Measurements from ENCODE around the gene APOH. TPM values are rescaled to one million over a fixed set of nuclear protein-coding genes. Genes with fewer than 3 reads are reported as not detected.

APOH gene
- total RNA-seq, 3 donors from 2014 or later (not counting 1 experiment from before 2014, with no cell fraction given), result not detected

DNA sequence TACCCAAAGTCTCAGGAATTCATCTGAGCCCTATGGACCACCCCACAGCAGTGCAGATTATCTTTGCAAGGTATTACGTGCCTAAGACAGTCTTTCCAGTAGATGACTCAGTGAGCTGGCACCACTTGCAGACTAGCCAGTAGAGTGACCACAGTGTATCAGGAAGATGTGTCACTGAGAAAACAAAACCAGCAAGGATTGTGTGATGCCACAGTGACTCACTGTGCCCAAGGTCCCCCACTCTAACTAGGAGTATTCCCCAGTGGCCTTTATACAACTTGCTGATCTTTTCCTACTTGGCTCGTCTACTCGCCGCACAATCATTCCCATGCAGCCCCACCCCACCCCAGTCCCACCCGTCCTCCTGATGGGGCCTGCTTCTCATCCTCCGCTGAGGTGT, 46.4 kb upstream of the APOH start:
- H3K27me3 Mint-ChIP-seq (ENCODE audit: low read depth in 2 of 2), result peaks cover 3 to 8% of the 10 kb centered on the region in 2 donors
- no peaks in the 10 kb centered on the region for H3K27me3 ChIP-seq (ENCODE audit: control insufficient read depth, insufficient read depth, low read length)
- H3K4me1 Mint-ChIP-seq, result peaks cover 0 to 5% of the 10 kb centered on the region in 2 donors
- no peaks in the 10 kb centered on the region for H3K36me3 Mint-ChIP-seq
- TF ChIP-seq, protein P1, sequence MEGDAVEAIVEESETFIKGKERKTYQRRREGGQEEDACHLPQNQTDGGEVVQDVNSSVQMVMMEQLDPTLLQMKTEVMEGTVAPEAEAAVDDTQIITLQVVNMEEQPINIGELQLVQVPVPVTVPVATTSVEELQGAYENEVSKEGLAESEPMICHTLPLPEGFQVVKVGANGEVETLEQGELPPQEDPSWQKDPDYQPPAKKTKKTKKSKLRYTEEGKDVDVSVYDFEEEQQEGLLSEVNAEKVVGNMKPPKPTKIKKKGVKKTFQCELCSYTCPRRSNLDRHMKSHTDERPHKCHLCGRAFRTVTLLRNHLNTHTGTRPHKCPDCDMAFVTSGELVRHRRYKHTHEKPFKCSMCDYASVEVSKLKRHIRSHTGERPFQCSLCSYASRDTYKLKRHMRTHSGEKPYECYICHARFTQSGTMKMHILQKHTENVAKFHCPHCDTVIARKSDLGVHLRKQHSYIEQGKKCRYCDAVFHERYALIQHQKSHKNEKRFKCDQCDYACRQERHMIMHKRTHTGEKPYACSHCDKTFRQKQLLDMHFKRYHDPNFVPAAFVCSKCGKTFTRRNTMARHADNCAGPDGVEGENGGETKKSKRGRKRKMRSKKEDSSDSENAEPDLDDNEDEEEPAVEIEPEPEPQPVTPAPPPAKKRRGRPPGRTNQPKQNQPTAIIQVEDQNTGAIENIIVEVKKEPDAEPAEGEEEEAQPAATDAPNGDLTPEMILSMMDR (IDR thresholded peaks at IDR 0.05), result no peak
- H3K27ac ChIP-seq (ENCODE audit: low read length), result no peak overlapping the region
- intact Hi-C loops (cut with micrococcal nuclease), result no loop called here
- peak in 1 of 3 donors; percentile 46 for ATAC-seq
- no peak overlapping the region for H3K4me3 ChIP-seq (ENCODE audit: low read length)
- H3K9me3 ChIP-seq (ENCODE audit: control insufficient read depth, insufficient read depth, low read length), result no peaks in the 10 kb centered on the region
- 87% methylated on average over 6 of the region's 6 CpGs for WGBS (ENCODE audit: insufficient coverage)
- no peak for DNase-seq
- H3K27ac Mint-ChIP-seq, result no peak overlapping the region
- no peak overlapping the region for H3K4me3 Mint-ChIP-seq
- H3K36me3 ChIP-seq (ENCODE audit: control insufficient read depth, insufficient read depth, low read length), result no peaks in the 10 kb centered on the region
- H3K9me3 Mint-ChIP-seq, result no peaks in the 10 kb centered on the region
- H3K4me1 ChIP-seq (ENCODE audit: control insufficient read depth, insufficient read depth, low read length), result no peaks in the 10 kb centered on the region

DNA sequence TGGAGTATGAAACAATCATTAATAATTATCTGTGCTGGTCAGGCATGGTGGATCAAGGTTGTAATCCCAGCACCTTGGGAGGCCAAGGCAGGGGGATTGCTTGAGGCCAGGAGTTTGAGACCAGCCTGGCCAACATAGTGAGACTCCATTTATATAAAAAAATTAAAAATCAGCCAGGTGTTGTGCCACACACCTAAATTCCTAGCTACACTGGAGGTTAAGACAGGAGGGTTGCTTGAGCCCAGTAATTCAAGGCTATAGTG, 44.3 kb upstream of the APOH start:
- Histone ChIP-seq H3K4me3 (ENCODE audit: low read length) (no peak overlapping the region), H3K27ac (ENCODE audit: low read length) (no peak overlapping the region), H3K27me3 (ENCODE audit: control insufficient read depth, insufficient read depth, low read length) (no peaks in the 10 kb centered on the region), H3K9me3 (ENCODE audit: control insufficient read depth, insufficient read depth, low read length) (no peaks in the 10 kb centered on the region), H3K36me3 (ENCODE audit: control insufficient read depth, insufficient read depth, low read length) (no peaks in the 10 kb centered on the region), H3K4me1 (ENCODE audit: control insufficient read depth, insufficient read depth, low read length) (no peaks in the 10 kb centered on the region)
- Mint-ChIP-seq H3K4me3 (no peak overlapping the region), H3K27me3 (ENCODE audit: low read depth in 2 of 2) (peaks cover 4 to 10% of the 10 kb centered on the region in 2 donors), H3K9me3 (no peaks in the 10 kb centered on the region), H3K36me3 (no peaks in the 10 kb centered on the region), H3K27ac (no peak overlapping the region), H3K4me1 (peaks cover 0 to 5% of the 10 kb centered on the region in 2 donors)
- TF ChIP-seq, protein P1 (IDR thresholded peaks at IDR 0.05), result no peak
- intact Hi-C loops (cut with micrococcal nuclease), result no loop called here
- no peak for DNase-seq
- ATAC-seq, result no peak

DNA sequence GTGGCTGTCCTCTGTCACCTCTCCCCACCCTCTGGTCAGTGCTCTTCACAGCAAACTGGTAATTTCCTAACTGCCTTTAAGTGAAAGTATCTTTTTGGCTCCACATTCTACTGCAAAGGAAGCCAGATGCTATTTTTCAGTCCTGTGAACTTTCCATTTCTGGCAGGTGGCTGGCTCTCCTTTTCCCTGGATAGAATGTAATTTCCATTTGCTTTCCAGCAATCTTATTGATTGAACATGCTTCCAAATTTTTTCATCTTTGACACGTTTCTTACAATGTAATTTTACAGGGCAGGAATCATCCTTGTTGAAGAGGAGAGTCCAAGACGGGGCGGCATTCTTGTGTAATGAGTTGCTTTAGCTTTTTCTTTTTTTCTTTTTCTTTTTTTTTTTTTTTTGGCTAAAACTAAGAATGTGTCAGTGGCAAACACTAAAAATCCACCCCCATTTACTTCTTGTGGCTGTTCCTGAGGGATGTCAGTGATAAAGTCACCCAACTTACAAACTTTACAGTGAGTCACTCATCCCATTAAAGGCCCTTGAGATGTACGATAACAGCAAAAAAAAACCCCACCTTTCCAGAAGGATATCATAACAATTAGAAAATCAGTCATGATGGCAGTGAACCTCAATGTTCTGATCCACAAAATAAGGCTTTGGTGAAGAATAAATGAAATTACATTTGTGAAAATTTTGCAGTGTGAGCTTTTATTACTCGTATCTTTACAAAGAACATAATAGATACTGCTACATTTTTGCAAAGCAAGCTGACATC, 43.8 kb upstream of the APOH start:
- Histone ChIP-seq H3K4me3 (ENCODE audit: low read length) (no peak overlapping the region), H3K27ac (ENCODE audit: low read length) (no peak overlapping the region), H3K36me3 (ENCODE audit: control insufficient read depth, insufficient read depth, low read length) (no peaks in the 10 kb centered on the region), H3K4me1 (ENCODE audit: control insufficient read depth, insufficient read depth, low read length) (no peaks in the 10 kb centered on the region), H3K27me3 (ENCODE audit: control insufficient read depth, insufficient read depth, low read length) (no peaks in the 10 kb centered on the region), H3K9me3 (ENCODE audit: control insufficient read depth, insufficient read depth, low read length) (no peaks in the 10 kb centered on the region)
- Mint-ChIP-seq H3K4me1 (peaks cover 0 to 5% of the 10 kb centered on the region in 2 donors), H3K27ac (no peak overlapping the region), H3K36me3 (no peaks in the 10 kb centered on the region), H3K27me3 (ENCODE audit: low read depth in 2 of 2) (peaks cover 5 to 10% of the 10 kb centered on the region in 2 donors), H3K4me3 (no peak overlapping the region), H3K9me3 (no peaks in the 10 kb centered on the region)
- DNase-seq (no peak), ATAC-seq (no peak)
- intact Hi-C loops (cut with micrococcal nuclease), result no loop called here
- 100% methylated on average over 1 of the region's 5 CpGs for WGBS (ENCODE audit: insufficient coverage)
- TF ChIP-seq, protein P1 (IDR thresholded peaks at IDR 0.05), result no peak

DNA sequence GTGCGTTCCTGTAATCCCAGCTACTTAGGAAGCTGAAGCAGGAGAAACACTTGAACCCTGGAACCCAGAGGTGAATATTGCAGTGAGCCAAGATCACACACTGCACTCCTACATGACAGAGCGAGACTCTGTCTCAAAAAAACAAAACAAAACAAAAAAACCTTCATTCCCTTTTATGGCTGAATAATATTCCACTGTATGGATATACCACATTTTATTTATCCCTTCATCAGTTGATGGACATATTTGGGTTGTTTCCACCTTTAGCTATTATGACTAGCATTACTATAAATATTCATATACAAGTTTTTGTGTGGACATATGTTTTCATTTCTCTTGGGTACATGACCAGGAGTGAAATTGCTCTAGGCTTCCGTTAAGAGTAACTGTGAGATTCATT, 42.3 kb upstream of the APOH start:
- no peak overlapping the region for H3K27ac ChIP-seq (ENCODE audit: low read length)
- DNase-seq (no peak), ATAC-seq (no peak)
- no peaks in the 10 kb centered on the region for H3K4me1 ChIP-seq (ENCODE audit: control insufficient read depth, insufficient read depth, low read length)
- no peaks in the 10 kb centered on the region for H3K9me3 ChIP-seq (ENCODE audit: control insufficient read depth, insufficient read depth, low read length)
- TF ChIP-seq, protein P1 (IDR thresholded peaks at IDR 0.05), result no peak
- H3K36me3 ChIP-seq (ENCODE audit: control insufficient read depth, insufficient read depth, low read length), result no peaks in the 10 kb centered on the region
- no peak overlapping the region for H3K4me3 ChIP-seq (ENCODE audit: low read length)
- Mint-ChIP-seq H3K27me3 (ENCODE audit: low read depth in 2 of 2) (peaks cover 5 to 10% of the 10 kb centered on the region in 2 donors), H3K4me1 (peaks cover 0 to 5% of the 10 kb centered on the region in 2 donors), H3K27ac (no peak overlapping the region), H3K36me3 (no peaks in the 10 kb centered on the region), H3K9me3 (no peaks in the 10 kb centered on the region), H3K4me3 (no peak overlapping the region)
- WGBS (ENCODE audit: insufficient coverage), result 90% methylated on average over 3 of the region's 3 CpGs
- no peaks in the 10 kb centered on the region for H3K27me3 ChIP-seq (ENCODE audit: control insufficient read depth, insufficient read depth, low read length)
- intact Hi-C loops (cut with micrococcal nuclease), result no loop called here
